Neural cell (in vitro differentiated cells): ENCODE measurements around the gene CRMP1.
A peak's percentile ranks its signal among the peaks of the same experiment; 100 is the strongest.

Experiments
- EZH2 ChIP-seq: fragments of 200-600, 300-800 bp; shearing (Covaris generic), sonication (generic); IDR thresholded peaks from 2 replicates; pipeline ENCODE4 v1.6.1; 2014; ENCODE audit warnings: antibody characterized with exemption, low read length, borderline replicate concordance, mild to moderate bottlenecking; ENCODE audit not compliant: insufficient read depth, poor library complexity, severe bottlenecking
- MXI1 ChIP-seq: fragments of 450-650 bp; conservative IDR thresholded peaks from 2 replicates; pipeline ENCODE4 v1.6.1; 2014; ENCODE audit warnings: antibody characterized with exemption, mild to moderate bottlenecking; ENCODE audit not compliant: poor library complexity, severe bottlenecking
- POLR2AphosphoS5 ChIP-seq: IDR thresholded peaks from 2 replicates; pipeline ENCODE4 v1.6.1; 2012
- SMC3 ChIP-seq: fragments of 450-650 bp; conservative IDR thresholded peaks from 2 replicates; pipeline ENCODE4 v1.6.1; 2014; ENCODE audit warnings: antibody characterized with exemption, mild to moderate bottlenecking, moderate library complexity; ENCODE audit not compliant: poor library complexity
- TF ChIP-seq, protein P1 (sequence below): fragments of 450-650 bp; IDR thresholded peaks from 2 replicates; pipeline ENCODE4 v1.5.1; 2014; ENCODE audit warnings: antibody characterized with exemption, mild to moderate bottlenecking, moderate library complexity; ENCODE audit not compliant: poor library complexity, severe bottlenecking

DNA sequence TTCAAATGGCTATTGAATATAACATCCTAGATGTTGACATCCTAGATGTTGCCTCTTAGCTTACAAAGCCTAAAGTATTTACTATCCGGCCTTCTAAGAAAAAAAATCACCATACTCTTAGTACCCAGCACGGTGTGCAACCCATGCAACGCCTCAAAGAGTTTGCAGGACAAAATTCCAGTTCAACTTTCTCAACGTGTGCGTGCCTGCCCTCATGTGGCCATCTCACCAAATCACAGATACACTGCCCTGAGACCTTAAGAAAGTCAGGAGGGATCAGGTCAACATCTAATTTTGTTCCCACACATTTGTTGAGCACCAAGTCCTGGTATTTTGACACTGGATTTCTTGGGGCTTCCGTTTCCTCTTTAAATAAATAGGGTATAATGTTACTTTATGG is 68.3 kb downstream of the CRMP1 start:
- TF ChIP-seq SMC3 = peak; percentile 62
- TF ChIP-seq, protein P1, sequence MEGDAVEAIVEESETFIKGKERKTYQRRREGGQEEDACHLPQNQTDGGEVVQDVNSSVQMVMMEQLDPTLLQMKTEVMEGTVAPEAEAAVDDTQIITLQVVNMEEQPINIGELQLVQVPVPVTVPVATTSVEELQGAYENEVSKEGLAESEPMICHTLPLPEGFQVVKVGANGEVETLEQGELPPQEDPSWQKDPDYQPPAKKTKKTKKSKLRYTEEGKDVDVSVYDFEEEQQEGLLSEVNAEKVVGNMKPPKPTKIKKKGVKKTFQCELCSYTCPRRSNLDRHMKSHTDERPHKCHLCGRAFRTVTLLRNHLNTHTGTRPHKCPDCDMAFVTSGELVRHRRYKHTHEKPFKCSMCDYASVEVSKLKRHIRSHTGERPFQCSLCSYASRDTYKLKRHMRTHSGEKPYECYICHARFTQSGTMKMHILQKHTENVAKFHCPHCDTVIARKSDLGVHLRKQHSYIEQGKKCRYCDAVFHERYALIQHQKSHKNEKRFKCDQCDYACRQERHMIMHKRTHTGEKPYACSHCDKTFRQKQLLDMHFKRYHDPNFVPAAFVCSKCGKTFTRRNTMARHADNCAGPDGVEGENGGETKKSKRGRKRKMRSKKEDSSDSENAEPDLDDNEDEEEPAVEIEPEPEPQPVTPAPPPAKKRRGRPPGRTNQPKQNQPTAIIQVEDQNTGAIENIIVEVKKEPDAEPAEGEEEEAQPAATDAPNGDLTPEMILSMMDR = peak; percentile 64
- TF ChIP-seq EZH2 = no peak
- no peak for TF ChIP-seq MXI1
- no peak for TF ChIP-seq POLR2AphosphoS5
